ENCODE results near the gene PRKN.

PRKN gene

DNA sequence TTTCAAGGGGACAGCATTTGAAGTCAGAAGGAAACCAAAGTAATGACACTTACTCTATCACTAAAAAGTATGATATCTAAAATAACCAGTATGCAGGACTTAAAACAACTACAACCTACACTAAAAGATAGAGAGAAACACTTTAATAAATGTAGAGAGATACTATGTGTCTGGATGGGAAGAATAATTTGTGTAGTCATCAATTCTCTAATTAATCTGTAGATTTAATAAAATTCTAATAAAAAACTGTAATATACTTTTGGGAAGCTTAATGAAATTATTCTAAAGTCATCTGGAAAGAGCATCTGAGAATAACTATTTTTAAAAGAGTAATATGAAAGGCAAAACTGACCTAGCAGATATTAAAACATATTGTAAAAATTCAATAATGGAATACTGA, 52.1 kb downstream of the PRKN start:
- DNase-seq (ENCODE audit: low spot score) = no peak

DNA sequence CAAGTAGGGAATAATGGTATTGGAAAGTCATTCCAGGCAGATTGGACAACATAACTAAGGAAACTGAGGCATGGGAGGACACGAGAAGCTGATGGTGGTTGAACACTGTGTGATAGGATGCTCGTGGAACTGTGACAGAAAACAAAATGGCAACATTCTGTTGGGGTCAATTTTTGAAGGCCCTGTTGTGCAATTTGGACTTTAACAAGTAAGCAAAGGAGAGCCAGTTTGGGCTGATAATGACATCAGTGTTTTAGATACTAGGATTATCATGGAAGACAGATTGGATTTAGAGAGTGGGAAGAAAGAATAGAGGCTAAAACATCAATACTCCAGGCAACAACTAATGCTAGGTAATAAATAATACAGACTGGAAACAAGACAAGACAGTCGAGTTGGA, 53.1 kb downstream of the PRKN start:
- no peak for DNase-seq (ENCODE audit: low spot score)

GRCh38 chr6:162671580-162672165, 55.9 kb downstream of the PRKN start:
- DNase-seq (ENCODE audit: low spot score) = no peak

DNA sequence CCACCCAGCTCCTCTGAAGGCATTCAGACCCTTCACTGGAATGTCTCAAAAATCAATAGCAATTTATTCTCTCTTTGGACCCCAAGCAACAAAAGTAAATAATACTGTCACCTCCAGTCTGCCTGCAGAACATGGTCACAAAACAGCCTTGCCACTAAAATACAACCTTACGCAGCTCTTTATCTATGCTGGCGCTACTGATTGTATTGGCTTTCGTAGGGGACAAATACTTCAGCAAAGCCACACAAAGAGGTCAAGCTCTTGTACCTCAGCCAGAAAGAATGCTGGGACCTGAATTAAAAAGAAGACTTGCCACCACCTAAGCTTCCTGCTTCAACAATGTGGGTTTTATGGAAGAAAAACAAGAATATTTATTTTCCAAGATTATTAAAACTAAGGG, 57.2 kb downstream of the PRKN start:
- DNase-seq (ENCODE audit: low spot score) = no peak

DNA sequence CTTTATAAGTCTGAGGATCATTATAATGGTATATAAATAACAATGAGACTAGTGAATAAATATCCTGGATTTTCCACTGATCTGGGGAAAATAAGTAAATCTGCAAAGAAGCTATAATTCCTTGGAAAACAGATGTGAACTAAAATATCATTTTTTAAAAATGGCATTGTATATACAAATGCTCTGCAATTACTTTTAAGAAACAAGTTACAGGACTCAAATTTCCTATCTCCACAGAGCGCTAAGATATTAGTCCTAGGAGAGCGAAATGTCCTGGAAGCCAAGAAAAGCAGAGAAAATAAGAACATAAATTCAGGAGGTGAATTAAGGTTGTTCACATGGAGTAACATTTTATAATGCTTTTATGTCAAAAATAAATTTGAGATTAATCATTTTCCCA, 61.3 kb downstream of the PRKN start:
- DNase-seq (ENCODE audit: low spot score) = no peak

DNA sequence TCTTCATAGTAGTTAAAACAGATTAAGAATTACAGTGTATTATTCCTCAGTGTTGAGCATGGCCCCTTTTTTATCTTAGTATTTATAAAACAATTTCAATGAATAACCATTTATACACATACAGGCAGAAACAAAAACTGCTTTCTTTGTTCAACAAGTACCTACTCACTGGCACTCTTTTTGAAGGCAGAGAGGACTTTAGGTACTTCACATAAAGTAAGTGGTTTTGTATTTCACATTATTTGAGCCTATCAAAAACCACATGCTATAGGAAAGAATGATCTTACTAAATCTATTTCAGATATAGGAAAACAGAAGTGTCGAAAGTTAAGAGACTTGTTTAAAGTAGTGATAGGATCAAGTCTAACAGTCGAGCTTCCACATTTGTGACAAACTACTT, 73.8 kb downstream of the PRKN start:
- DNase-seq (ENCODE audit: low spot score) = no peak

DNA sequence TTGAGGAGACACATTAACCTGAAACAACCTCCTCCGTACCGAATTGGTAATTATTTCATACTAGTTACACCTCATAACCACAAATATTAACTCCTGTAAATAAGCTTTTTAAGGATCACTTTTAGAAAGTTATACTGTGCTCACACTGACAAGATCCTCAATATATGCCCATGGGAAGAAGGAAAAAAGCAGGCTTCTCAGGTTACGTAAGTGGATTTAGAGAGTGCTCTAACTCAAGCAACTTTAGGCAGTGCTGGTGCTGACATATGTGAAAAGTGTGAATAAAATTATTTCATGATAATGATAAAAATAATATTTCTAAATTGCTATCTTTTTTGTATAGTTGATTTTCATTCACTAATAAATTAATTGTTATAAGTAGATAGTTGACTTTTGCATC, 76.1 kb downstream of the PRKN start:
- no peak for DNase-seq (ENCODE audit: low spot score)

DNA sequence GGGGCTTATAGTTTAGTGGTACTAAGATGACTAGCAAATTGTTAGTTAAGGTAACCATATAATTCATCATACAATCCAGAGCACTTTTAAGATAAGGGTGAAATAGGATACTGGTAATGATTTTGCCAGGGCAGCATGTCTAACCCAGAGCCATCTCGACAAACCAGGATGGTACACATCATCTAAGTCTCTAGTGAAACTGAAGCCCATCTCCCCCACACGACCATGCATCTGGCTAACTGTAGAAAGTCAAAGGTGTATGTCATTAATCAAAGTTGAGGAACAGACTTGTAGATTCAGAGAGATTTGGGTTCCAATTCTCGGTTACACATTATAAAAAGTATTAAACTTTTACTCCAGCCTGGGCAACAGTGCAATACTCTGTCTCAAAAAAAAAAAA, 78.3 kb downstream of the PRKN start:
- no peak for DNase-seq (ENCODE audit: low spot score)

DNA sequence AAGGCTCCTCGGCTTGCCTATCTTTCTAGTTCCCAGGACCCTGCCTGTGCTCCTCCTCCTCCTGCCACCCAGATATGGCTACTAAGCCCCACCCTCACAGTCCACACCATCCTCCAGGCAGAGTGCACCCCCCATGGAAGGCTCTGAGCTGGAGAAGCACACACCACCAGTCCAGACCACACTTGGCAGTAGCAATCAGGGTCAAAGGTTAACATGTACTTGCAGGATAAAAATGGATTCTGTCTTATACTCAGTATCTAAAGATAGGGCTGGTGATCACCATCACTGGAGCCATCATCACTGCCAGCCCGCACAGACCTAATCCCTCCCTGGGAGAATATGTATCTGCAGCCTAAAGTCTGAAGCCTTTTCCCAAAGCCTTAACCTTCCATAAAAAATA, 83.4 kb downstream of the PRKN start:
- no peak for DNase-seq (ENCODE audit: low spot score)

DNA sequence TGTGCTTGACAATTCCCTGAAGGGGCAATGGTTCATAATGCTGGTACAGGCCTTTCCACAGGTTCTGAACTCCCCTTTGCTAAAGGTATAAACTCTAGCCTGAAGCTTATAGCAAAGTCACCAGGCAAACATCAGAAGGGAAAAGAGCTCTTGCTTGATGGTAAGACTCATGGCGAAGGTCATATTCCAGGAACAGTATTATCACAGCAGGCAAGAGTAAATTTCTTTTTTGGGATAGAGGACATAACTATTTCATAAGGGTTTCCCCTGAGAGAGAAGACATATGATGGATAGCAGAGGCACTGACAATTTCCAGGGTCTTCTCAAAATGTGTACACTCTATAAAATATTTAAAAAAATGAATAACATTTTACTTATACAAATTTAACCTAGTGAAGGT, 86.8 kb downstream of the PRKN start:
- DNase-seq (ENCODE audit: low spot score) = no peak

DNA sequence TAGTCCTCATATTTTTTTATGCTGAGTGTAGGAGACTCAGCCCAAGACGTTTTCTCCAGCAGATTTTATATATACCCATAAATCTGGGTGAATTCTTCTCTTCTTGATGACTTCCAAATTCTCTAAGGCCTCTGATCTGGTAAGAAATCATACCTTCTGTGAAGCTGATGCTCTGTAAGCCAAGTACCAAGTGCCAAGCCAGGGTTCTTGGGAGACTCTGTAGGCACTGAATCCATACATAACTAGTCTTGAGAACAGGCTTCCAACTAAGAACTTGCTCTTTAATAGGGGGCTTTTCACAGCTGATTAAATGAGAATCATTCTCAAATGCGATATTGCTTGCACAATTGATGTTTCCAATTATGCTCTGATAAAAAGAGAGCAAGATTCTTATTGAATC, 87.6 kb downstream of the PRKN start:
- DNase-seq (ENCODE audit: low spot score) = no peak

DNA sequence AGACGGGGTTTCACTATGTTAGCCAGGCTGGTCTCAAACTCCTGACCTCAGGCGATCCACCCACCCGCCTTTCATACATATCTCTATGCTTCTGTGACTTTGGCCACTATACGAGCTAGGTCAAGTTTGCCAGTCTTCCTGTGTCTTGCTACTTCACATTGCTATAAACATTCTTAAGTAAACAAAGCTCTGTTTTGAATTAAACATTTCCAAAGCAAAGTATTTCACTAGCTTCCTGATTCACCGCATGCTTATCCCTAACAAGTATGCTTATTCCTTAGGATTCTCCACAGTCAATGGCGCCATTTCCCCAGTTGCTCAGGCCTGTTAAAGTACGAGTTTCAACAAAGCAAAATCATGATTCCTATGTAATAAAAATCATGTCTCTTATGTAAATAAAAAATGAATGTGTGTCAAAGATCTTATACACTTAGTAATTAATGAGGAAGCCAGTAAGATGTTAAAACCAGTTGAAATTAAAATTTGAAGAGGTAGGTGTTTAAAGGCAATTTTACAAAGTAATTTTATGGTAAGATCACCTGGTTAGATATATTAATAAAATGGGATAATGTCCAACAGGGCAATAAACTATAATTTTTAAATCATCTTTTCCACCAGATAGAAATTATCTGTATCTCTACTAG, 88.5 kb downstream of the PRKN start:
- no peak for DNase-seq (ENCODE audit: low spot score)

GRCh38 chr6:162637317-162637716, 90.2 kb downstream of the PRKN start:
- DNase-seq (ENCODE audit: low spot score) = no peak

DNA sequence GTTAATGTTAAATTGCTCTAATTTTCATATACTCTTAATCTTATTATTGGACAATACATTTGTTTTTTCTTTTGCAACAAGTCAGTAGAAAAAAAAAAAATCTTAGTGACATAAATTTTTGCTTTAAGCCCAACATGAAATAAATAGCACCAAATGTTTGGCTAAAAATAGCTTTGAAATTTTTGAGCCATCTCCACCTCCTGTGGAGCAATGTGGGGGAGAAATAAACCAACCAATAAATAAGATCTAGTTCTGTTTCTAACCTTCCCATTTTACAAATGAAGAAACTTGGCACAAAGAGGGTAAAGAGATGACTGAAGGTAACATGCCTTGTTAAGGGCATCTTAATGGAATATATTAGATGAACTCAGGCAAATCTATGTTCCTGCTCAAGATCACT, 91.4 kb downstream of the PRKN start:
- no peak for DNase-seq (ENCODE audit: low spot score)

GRCh38 chr6:162631546-162631945, 96.0 kb downstream of the PRKN start:
- DNase-seq (ENCODE audit: low spot score) = no peak

DNA sequence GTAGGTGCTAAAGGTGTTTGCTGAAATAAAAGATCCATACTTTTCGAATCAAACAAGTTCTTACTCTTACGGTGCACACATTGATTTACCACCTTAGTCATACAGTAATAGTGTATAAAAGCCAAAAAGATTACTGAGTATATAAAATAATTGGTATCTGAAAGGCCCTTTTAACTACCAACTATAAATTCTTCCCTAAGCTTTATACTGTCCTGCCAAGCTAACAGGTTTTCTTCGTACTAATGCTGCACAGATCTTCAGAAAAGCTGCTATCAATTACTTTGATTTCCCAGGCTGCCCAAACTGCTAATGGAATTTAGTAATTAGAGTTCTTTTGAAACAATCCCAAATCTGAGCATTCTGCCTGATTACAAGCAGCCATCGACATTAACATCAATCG, 97.5 kb downstream of the PRKN start:
- no peak for DNase-seq (ENCODE audit: low spot score)

DNA sequence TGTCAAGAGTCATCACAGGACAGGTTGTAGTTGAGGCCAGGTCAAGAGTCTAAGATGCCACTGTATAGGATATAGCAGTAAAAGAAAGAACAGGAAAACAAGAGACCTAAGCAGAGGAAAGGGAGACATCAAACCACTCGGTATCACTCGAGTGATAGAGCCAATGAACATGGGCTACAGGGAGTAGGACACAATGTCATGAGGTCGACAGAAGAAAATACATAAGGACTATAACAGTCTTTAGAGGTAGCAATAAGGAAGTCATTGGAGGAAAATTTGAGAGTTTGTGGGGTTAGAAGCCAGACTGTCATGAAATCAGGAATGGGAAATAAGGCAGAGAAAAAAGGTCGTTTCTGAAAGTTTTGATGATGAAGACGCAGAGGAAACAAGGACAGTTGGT, 99.7 kb downstream of the PRKN start:
- no peak for DNase-seq (ENCODE audit: low spot score)

- DNase-seq (ENCODE audit: low spot score) = no peak
These were observed 100.2 kb downstream of the PRKN start for GRCh38 chr6:162627362-162627761.

GRCh38 chr6:162626869-162627268, 100.7 kb downstream of the PRKN start:
- DNase-seq (ENCODE audit: low spot score) = no peak

- no peak for DNase-seq (ENCODE audit: low spot score)
These were observed 101.6 kb downstream of the PRKN start for GRCh38 chr6:162625846-162626540.

- DNase-seq (ENCODE audit: low spot score) = no peak
These were observed 105.0 kb downstream of the PRKN start for GRCh38 chr6:162622572-162622971.

DNA sequence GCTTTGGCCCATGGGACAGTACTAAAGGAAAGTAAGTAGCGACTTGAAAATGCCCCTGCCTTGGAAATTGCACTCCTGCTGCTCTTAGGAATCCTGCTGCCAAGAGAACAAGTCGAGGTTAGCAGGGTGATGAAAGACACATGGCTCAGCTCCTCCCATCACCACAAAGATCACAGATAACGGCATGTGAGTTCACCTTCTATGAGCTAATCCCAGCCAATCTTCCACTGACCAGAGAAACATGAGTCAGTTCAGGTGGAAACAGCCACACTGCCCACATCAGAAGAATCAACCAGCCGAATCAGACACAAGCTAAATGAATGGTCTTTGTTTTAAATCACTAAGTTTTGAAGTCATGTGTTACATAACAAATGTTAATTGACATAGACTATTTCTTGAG, 106.3 kb downstream of the PRKN start:
- DNase-seq (ENCODE audit: low spot score) = no peak

DNA sequence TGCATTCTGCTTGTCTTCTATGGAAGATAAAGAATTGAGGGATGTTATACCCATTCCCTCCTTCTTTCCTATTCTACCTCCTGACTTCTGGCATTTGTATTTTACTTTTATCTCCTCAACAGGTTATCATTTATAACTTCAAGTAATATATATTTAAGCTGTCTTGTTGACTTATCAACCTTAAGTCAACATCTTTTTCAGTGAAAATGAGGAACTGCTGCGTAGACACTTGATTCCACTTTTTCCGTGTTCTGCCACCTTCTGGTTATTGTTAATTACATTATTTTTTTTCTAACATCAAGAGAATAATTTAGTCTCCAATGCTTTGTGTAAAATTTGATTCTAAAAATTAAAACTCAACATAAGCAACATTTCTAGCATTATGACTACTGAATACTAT, 107.5 kb downstream of the PRKN start:
- DNase-seq (ENCODE audit: low spot score) = no peak

Data from cerebellar cortex (tissue), 1 donor.